SK-N-MC (cell line): ENCODE measurements around the gene INPP4B.

Source experiments
- DNase-seq: peaks from one replicate; pipeline ENCODE4 v3.0.0-alpha.2; 2011; ENCODE audit warnings: low read depth, low spot score
- H3K27ac ChIP-seq: fragments of 200-600 bp; sonication (generic); 2 replicates; pipeline ENCODE4 v1.5.1; 2016; ENCODE audit warnings: mixed run types
- H3K36me3 ChIP-seq: fragments of 200-600 bp; sonication (generic); 2 replicates; pipeline ENCODE4 v1.6.1; 2017; ENCODE audit warnings: antibody characterized with exemption, low read length, mixed read lengths; ENCODE audit not compliant: insufficient read depth
- H3K4me3 ChIP-seq: fragments of 200-600 bp; sonication (generic); 2 replicates; pipeline ENCODE4 v1.5.1; 2016
- H3K9ac ChIP-seq: fragments of 200-600 bp; sonication (generic); 2 replicates; pipeline ENCODE4 v1.8.0; 2017; ENCODE audit warnings: mixed run types, mixed read lengths; ENCODE audit not compliant: insufficient read length
- H3K9me3 ChIP-seq: fragments of 200-600 bp; sonication (generic); 2 replicates; pipeline ENCODE4 v1.6.1; 2017; ENCODE audit warnings: low read depth, mild to moderate bottlenecking, antibody characterized with exemption, low read length, moderate library complexity, mixed read lengths
- EZH2 ChIP-seq: fragments of 200-600 bp; sonication (generic); IDR thresholded peaks from one replicate; pipeline ENCODE4 v1.6.1; 2017; ENCODE audit warnings: antibody characterized with exemption
- FOXP2 ChIP-seq: optimal IDR thresholded peaks from 2 replicates; pipeline ENCODE3; 2011; ENCODE audit warnings: mild to moderate bottlenecking, moderate library complexity; ENCODE audit not compliant: insufficient read depth; ENCODE audit errors: extremely low read length, control extremely low read depth
- POLR2AphosphoS5 ChIP-seq: IDR thresholded peaks from 2 replicates; pipeline ENCODE4 v1.6.1; 2012; ENCODE audit warnings: mild to moderate bottlenecking, low read depth, low read length, borderline replicate concordance

Gene INPP4B

DNA sequence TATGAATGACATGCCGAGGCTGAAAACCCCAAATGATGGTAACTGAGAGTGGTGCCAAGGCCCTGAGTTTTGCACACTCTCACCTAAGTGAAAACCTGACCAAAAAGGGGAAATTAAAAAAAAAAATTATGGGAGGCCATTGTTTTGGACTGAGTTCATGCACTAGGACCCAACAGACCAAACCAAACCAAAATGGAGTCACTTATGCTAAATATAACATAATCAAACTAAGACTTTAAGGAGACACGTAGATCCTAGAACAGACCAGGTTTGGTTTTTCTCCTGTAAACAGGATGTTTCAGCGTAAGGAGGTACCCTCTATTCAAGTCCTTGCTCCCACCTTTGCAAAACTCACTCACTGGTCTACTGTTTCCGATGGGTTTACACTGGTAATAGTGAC is 453.0 kb downstream of the INPP4B start:
- no peaks in the 10 kb centered on the region for H3K9me3 ChIP-seq
- no peak overlapping the region for H3K27ac ChIP-seq
- no peak for DNase-seq
- no peak overlapping the region for H3K4me3 ChIP-seq
- TF ChIP-seq FOXP2 = no peak
- no peak for TF ChIP-seq EZH2
- TF ChIP-seq POLR2AphosphoS5 = no peak
- H3K36me3 ChIP-seq = no peaks in the 10 kb centered on the region
- no peak overlapping the region for H3K9ac ChIP-seq

DNA sequence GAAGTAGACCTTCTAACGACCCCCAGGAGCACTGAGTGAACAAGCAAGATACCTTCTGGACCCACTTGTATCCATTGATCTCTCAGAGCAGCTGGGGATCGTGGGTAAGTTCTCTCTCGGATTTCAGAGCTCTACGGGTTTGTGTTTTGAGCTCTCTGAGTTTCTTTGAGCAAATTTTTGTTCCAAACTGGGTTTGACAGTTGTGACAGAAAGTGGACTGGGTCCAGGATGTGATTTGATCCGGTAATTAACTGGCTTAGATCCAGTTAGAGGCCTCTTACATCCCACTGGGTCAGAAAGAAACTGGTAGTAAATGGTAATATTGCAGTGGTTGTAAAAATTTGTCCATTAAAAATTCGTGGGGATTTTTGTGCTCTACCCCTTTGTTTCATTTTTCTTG is 459.2 kb downstream of the INPP4B start:
- no peak for TF ChIP-seq FOXP2
- no peak for TF ChIP-seq POLR2AphosphoS5
- Histone ChIP-seq H3K36me3 (no peaks in the 10 kb centered on the region), H3K27ac (no peak overlapping the region), H3K9me3 (no peaks in the 10 kb centered on the region), H3K4me3 (no peak overlapping the region), H3K9ac (no peak overlapping the region)
- no peak for DNase-seq

DNA sequence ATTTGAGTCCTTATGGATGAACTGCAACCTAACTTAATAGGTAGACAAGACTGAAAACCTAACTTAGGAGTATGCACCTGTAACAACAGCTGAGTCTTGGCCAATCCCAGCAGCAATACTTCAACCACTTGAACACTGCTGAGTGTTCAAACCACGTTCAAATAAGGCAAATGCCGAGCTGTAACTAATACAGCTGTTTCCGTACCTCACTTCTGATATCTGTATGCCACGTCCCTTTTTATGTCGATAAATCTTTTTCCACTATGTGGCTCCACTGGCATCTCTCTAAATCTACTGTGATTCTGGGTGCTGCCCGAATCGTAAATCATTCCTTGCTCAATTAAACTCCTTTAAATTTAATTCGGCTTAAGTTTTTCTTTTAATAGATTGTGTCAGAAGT is 459.7 kb downstream of the INPP4B start:
- Histone ChIP-seq H3K9ac (no peak overlapping the region), H3K4me3 (no peak overlapping the region), H3K9me3 (no peaks in the 10 kb centered on the region), H3K36me3 (no peaks in the 10 kb centered on the region), H3K27ac (no peak overlapping the region)
- TF ChIP-seq POLR2AphosphoS5 (no peak), EZH2 (no peak), FOXP2 (no peak)
- no peak for DNase-seq

DNA sequence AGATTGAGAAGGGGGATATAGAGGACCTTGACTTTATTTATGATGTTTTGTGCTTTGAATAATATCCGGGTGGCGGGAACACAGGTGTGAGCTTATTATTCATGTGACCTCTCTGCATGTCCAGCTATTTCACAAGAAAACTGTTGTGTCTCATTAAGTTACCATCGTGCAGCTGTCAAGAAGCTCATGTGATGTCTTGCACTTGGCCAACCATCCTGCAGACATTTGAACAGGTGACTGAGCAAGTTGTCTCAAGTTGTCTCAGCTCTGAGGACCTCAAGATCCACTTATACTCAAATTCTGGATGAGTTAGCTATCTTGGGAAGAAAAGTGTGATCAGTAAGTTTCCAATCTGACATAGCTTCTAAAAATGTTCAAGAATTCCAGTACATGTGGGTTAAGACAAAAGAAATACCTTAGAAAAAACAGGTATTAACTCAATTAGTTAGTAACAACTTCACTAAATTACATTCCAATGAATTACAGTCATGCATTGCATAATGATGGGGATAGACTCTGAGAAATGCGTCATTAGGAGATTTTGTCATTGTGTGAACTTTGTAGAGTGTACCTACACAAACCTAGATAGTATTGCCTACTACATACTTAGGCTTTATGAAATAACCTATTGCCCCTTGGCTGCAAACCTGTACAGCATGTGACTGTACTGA is 462.2 kb downstream of the INPP4B start:
- no peak overlapping the region for H3K4me3 ChIP-seq
- no peak for DNase-seq
- no peak overlapping the region for H3K9ac ChIP-seq
- TF ChIP-seq FOXP2 = no peak
- no peak for TF ChIP-seq POLR2AphosphoS5
- no peak for TF ChIP-seq EZH2
- H3K9me3 ChIP-seq = no peaks in the 10 kb centered on the region
- no peak overlapping the region for H3K27ac ChIP-seq
- no peaks in the 10 kb centered on the region for H3K36me3 ChIP-seq

DNA sequence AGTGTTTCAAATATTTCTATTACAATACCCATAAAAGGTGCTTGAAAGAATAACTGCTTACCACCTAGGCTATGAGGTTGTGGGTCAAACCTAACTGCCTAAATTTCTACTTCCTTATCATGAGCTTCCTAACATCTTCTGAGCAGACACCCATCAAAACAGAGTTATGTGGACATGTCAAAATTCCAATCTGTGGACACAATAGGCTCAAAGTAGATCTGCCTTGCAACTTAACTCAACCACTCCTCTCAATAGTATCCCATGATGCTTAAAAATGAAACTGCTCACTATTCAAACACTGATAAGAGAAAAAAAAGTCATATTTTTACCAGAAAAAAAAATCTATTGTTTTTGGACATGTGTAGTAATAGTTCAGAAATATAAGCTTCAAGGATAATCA is 462.7 kb downstream of the INPP4B start:
- TF ChIP-seq FOXP2 (no peak), POLR2AphosphoS5 (no peak), EZH2 (no peak)
- Histone ChIP-seq H3K4me3 (no peak overlapping the region), H3K9me3 (no peaks in the 10 kb centered on the region), H3K9ac (no peak overlapping the region), H3K36me3 (no peaks in the 10 kb centered on the region), H3K27ac (no peak overlapping the region)
- no peak for DNase-seq

DNA sequence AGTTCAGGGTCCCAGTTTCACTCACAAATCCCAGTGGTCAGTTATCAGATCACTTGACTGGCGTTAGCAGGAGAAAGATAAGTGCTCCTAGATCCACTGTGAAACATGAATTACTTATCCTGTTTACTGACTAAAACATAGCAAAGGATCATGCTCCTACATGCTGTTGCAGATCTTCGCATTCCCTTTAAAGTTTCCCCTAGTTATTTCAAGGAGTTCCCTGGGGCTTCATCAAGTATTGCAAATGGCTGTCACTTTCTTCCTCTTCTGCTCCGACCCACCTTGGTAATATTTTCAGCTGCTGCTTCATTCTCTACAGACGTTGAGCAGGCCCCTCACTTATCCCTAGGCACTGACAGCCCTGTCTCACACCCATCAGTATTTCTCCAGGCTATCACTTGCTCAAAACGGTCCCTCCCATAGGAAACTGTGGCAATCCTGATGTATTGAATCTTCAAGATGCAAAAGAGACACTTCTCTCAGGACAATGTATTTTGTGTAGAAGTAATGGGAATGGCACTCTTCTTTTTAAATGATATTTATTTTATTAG is 466.0 kb downstream of the INPP4B start:
- Histone ChIP-seq H3K4me3 (no peak overlapping the region), H3K9me3 (no peaks in the 10 kb centered on the region), H3K27ac (no peak overlapping the region), H3K36me3 (no peaks in the 10 kb centered on the region), H3K9ac (no peak overlapping the region)
- no peak for DNase-seq
- TF ChIP-seq FOXP2 (no peak), EZH2 (no peak), POLR2AphosphoS5 (no peak)

DNA sequence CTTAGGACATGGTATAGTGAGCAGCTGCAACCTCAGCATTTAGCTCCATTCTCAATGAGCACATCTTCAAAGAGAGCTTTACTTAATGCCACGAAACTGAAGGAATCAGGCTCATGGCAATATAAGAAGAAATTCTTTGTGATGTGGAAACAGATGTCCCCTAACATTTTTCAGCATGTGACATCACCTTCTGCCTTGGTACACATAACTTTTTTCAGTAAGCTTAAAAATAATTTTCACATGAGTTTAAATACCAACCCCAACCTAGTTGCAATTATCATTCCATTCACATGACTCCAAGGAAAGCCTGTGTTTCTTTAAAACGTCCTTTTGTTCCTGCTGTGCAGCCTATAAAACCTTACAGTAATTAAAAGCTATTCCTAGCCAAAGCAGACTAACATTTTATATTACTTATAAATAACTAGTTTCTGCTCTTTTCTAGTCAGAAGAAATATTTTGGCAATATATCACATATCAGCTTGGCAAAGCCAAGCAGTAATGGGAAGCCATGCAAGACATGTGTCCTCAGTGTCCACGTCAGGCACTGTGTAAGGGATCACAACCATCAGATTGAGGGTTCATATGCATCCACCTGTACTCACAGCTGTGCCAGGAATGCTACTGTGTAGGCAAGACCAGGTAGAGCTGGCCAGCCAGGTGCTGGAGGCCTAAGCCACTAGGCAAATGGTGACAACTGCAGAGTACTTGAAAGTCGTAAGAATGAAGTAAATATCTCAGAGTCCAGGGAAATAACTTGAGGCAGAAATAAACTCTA is 466.6 kb downstream of the INPP4B start:
- TF ChIP-seq POLR2AphosphoS5 = no peak
- no peak for TF ChIP-seq EZH2
- TF ChIP-seq FOXP2 = no peak
- DNase-seq = no peak

DNA sequence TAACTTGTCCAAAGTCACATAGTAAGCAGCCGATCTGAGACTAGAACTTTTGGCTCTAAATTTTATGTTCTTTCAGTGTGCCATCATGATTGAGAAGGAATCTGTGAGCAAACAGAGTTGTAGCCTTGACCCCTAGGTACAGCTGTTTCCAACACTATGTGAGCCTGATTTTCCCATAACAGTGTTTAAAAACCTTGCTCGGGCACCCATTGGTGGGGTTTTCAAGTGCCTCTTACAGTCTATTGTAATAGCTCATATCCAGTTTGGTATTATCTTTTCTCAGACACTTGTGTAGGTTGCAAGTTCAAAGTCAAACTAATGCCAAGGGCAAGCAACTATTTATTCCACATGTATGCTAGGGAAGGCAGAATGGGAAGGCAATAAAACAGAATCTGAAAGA is 467.9 kb downstream of the INPP4B start:
- H3K9me3 ChIP-seq = no peaks in the 10 kb centered on the region
- DNase-seq = no peak
- no peak overlapping the region for H3K27ac ChIP-seq
- TF ChIP-seq FOXP2 = no peak
- TF ChIP-seq POLR2AphosphoS5 = no peak
- no peak for TF ChIP-seq EZH2
- H3K9ac ChIP-seq = no peak overlapping the region
- no peaks in the 10 kb centered on the region for H3K36me3 ChIP-seq
- no peak overlapping the region for H3K4me3 ChIP-seq

More for the DNA sequence above, 466.6 kb downstream of the INPP4B start:
- H3K36me3 ChIP-seq = no peaks in the 10 kb centered on the region
- H3K4me3 ChIP-seq = no peak overlapping the region
- no peak overlapping the region for H3K27ac ChIP-seq
- no peak overlapping the region for H3K9ac ChIP-seq
- no peaks in the 10 kb centered on the region for H3K9me3 ChIP-seq
